ENCODE results near the gene RFC2.

DNA sequence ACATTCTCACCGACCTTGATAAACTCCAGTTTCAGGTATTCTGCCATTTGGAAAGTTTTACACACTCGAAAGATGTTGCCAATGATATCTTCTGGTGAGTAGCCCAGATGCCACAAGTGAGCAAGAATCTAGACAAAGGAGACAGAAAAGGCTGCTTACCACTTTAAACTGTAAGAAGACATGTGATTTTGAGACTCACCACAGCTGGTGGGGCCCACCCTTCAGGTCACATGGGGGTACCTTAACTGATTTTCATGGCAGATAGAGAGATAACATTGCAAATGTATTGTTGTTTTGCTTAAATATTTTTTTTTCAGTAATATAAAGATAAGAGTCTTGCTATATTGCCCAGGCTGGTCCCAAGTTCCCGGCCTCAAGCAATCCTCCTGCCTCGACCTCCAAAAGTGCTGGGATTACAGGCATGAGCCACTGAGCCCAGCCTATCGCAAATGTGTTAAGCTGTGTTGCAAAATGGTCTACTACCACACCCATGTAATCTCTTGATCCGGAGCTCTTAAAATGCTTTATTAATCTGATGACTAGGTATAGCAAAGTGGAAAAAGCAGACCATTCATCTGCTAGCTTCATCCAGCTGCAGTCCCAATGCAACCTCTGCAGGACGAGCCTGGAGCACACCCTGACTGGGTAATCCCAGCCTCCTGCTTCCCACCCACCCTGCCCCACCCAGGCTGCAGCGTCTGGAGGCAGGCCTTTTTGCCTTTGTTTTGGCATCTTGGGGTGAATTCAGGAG is 18.5 kb downstream of the RFC2 start:
- no peak for TF ChIP-seq POLR2A (IDR thresholded peaks at IDR 0.05; ENCODE audit: extremely low read depth, insufficient read length)
- TF ChIP-seq CTCF (IDR thresholded peaks at IDR 0.05; ENCODE audit: low read depth, low read length): no peak
- TF ChIP-seq MYC (IDR thresholded peaks at IDR 0.05; ENCODE audit: low read depth, low read length): no peak
- TF ChIP-seq MAX (IDR thresholded peaks at IDR 0.05; ENCODE audit: low read depth, low read length): no peak

All from NB4 (cell line).